Measurements from ENCODE around the gene TOM1L2.
A peak's percentile ranks its signal among the peaks of the same experiment; 100 is the strongest.

TOM1L2 gene

DNA sequence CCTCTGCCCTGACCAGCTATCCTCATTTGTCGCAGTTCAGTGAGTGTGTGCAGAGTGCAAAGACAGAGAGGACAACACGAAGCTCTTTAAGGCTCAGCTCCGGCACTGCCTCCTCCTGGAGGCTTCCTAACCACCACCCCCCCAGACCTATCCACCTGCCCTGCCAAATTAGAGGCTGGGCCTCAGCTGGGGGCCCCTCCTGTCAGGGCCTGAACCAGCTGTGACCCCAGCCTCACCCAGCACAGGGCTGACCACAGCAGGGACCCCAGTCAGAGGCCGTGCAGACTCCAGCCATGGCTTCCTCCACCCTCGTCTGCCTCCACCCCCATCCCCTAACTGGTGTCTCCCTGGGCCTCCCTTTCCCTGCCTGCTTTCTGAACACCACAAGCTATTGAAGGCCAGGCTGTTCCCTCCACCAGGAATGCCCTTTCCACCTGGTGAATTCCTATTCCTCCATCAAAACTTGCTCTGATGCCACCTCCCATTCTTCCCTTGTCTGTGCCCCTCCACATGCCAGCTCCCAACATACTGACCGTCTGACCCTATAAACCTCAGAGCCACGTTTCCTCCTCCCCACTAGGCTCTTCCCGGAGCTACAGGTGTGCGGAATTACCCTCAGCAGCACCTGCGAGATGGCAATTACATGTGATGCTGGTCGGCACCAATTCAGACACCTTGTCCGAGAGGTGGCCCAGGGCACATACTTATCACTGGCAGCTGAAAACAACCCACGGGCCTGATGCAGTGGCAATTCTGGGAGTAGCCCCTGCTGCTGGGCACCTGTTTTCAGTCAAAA lies 144.2 kb downstream of the TOM1L2 start:
- DNase-seq: no peak

DNA sequence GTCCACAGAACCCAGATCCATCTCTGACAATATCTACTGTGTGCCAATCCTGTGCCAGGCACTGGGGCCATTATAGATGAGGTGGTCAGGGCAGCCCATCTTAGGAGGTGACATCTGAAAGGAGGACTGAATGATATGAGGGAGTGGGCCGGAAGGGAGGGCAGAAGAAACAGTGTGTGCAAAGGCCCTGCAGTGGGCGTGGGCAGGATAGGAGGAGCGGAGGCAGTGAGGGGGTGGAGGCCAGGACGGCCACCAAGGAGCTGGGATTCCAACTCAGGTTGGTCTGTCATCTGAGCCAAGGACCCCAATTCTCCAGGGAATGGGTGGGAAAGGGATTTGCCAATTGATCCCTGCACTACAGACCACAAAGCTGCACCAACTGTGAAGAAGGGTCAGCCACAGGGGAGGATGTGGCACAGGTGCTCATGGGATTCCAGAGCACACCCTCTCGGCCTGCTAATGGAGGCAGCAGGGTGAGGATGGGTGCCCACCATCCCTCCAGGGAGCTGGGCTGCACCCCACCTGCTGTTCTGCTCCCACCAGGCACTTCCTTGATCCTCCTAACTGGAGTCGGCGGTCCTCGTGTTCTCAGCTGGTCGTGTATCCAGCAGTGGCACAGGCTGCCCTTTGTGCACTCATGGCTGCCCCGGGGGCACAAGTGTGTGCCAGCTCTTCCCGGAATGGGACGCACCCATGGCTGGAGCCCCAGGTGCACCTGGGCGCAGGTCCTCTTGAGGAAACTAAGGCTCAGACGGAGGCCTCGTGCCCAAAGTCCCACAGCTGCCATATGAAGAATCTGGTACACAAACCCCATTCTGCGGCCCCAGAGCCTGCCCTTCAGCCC lies 145.0 kb downstream of the TOM1L2 start:
- DNase-seq: no peak

DNA sequence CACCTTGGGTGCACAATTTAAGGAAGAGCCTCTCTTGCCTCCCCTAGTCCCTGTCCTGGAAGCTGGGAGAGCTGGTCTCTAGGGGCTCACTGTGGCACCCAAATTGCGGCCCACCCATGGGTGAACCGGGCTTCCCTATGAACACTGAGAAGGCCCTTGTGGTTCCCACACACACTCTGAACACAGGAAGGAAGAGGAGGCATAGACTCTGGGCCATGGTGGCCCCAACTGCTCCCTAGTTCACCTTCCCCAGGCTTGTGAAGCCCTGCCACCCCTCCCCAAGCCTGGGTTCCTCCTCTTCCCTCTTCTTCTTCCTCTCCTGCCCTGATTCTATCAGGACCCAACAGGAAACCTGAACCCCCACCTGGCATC lies 145.9 kb downstream of the TOM1L2 start:
- DNase-seq: no peak

- DNase-seq: no peak
These were observed 147.2 kb downstream of the TOM1L2 start for GRCh38 chr17:17824783-17825614.

DNA sequence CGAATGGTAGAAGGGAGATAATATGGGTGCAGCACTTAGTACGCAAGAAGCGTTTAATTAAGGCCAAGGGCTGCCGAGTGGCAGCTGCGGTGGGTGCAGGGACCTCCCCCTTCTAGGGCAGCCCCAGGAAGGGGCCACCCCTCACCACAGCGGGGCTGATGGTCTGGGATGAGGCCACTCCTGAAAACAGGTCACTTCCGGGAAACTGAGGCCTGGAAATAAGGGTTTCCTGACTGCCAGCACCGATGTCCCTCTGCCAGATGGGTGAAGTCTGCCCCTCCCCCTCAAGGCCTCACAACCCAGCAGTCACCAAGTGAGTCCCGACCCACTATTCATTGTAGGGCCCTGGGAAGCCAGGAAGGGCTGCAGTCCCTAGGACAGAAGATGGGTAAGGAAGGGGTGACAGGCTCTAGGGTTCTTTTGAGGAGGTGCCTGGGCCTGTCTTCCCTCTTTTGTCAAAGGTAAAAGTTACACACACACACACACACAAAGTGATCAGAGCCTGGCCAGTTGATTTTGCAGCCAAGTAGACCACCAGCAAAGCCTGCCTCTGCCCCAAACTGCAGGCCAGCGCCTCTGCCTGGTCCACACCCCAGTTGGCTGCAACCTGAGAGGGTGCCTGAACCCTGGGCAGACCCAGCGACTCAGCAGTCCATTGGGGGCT lies 147.9 kb downstream of the TOM1L2 start:
- no peak for DNase-seq

DNA sequence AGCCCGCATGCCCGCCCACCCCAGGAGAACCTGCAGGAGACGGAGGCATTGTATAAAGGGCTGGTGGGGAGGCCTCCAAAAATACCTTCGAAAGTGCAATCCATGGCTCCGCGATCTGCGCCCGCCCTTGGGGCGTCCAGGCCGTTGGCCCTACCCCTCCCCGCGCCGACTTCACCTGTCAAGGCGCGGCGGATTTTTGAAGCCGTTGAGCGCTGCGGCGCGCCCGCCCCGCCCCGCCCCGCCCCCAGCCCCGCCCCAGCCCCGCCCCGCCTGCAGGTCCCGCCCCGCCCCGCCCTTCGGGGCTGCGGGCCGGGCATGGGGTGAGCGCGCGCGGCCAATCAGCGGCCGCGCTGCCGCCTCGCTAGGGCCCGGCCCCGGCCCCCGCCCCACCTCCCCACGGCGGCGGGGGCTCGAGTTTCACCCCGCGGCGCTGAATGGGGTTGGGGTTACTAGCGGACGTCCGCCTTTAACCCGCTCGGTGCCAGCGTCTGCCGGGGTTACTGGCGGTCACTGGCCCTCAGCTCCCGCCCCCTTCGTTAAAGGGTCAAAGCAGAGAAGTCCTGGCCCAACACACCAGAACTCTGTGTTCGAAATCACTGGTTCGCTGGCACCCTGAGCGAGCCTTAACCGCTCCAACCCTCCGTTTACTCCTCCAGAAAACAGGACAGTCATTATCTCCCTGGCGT lies 148.6 kb downstream of the TOM1L2 start:
- peak; percentile 72 for DNase-seq

DNA sequence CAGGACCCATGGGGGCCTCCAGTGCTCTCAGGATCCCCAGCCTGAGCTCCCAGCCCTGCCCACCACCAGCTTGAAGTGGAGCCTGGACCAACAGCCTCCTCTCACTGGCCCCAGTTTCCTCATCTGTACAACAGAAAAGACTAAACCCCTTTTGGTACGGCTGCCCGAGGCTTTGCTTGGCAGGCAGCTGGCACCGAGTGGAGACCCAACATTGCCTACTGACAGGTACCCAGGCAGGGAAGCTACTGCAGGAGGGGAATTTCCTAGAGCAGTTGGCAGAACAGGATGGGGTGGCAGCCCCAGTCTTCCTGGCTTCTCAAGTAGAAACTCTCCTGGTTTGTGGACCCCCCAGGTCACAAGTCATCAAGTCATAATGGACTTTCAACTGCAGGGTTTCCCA lies 149.6 kb downstream of the TOM1L2 start:
- DNase-seq: no peak

DNA sequence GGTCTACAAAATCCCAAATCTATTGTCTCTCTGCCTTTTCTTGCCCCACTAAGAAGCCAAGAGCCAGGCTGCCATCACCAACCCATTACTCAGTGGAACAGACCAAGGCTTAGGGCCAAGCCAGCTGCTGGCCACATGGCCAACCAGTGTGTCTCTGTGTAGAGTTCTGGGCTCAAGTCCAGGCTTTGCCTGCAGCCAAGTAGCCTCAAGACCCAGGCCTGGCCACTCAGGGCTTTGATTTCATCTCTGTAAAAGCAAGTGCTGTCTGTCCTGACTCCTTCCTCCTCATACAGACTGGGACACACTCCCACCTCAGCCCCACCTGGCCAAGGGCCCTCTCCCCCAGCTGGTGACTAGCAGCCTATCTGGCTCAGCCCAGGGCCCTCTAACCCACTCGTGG lies 150.0 kb downstream of the TOM1L2 start:
- DNase-seq: no peak

GRCh38 chr17:17820463-17821158 lies 151.6 kb downstream of the TOM1L2 start:
- no peak for DNase-seq

- no peak for DNase-seq
These were observed 152.2 kb downstream of the TOM1L2 start for GRCh38 chr17:17820046-17820445.

GRCh38 chr17:17819561-17819995 lies 152.6 kb downstream of the TOM1L2 start:
- peak; percentile 87 for DNase-seq

DNA sequence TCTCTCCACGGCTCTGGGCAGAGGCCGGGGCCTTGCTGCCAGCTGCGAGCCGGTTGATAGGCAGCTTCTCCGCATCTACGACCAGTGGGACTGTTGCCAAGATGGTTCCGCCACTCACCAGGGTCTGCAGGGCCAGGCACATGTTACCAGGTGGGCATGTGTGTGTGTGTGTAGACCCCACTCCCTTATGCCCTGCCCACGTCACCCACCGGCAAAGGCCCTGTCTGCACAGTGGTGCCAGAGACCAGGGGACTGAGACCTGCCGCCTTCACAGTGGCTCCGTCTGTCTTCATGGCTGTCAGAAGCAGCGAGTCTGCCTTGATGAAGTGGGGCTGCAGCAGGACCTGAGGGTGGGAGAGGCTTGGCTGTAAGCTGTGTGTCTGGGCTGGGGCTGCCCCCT lies 153.1 kb downstream of the TOM1L2 start:
- DNase-seq: no peak

DNA sequence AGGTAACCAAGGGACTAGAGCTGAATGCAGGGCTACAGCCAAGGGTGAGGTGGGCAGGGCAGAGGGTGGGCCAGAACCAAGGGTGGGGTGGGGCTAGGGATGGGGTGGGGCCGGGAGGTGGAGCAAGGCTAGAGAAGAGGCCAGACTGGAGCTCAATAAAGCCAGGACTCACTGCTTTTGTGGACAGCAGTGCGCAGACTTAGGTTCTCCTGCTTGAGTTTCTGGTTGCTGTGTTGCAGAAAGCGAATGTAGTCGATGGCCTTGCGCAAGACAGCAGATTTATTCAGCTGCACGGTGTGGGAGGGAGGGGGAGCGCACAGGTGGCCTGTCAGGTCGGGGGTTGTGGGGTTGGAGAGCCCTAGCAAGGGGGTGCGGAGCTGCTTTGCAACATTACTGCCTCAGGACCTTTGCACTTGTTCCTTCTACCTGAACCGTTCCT lies 154.1 kb downstream of the TOM1L2 start:
- DNase-seq: no peak

DNA sequence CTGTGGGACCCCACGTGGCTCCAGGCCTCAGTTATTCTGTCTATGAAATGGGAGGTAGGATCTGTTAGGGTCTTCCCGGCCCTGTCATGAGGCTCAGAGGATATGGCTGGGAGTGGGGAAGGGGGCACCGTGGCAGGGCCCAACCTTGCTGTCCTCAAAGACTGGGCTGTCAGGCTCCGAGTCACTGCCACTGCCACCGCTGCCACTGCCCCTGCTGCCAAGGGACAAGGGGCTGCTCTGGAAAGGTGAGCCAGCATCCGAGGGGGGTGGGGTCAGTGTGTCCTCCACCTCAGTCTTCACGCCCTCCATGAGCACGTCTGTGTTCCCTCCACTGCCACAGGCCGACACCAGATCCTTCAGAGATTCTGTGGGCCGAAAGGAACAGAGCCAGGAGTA lies 154.7 kb downstream of the TOM1L2 start:
- DNase-seq: no peak

DNA sequence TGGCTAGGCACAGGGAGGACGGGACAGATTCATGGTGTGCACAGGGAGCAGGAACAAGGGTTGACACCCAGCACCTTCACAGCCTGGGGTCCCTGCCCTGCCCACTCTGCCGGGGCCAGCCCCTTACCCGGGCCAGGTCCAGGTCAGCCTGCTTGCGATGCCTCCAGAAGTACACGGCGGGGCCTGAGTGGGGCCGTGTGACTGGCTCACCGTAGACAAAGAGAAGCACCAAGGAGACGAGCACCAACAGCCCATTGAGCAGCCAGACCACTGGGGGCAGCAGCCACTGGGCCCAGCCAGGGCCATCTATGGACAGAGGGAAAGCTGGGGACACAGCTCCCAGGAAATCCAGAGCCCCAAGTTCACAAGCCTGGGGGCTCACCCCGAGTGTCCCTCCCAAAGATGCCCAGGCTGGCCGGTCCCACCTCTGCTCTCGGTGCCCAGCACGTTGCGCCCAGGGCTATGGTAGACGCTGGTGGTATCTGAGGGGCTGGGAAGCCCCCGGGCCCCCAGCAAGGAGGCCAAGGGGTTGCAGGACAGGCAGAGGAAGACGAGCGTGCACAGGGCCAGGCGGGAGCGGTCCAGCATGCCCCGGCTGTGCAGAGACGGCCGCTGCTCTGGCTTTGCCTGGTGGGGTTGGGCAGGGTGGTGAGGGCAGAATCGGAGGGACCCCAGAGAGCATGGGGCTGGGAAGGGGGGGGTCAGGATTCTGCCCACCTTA lies 155.2 kb downstream of the TOM1L2 start:
- DNase-seq: no peak

DNA sequence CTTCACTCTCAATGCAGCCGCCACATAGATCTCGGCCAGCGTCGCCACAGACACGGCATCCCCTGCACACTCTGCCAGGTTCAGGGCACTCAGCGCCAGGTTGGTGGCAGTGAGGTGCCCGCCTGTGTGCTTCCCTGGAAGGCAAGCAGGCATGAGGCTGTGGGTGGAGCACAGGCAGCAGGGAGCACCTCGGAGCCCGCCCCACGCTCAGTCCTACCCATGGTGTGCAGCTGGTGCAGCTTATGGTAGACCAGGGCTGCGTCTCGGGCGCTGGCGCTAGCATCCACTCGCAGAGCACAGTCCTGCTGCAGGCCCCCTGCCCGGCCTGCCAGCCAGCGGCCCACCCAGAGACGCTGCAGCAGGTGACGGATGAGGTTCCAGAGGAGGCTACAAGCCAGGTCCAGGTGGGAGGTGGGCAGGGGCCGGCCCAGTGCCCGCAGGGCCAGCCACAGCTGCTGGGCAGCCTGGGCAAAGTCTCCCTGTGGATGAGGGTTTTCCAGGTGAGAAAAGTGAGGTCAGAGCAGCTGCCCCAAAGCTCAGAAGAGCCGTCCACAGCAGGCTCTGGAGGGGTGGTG lies 155.9 kb downstream of the TOM1L2 start:
- DNase-seq: no peak

GRCh38 chr17:17815436-17816200 lies 156.6 kb downstream of the TOM1L2 start:
- DNase-seq: no peak

- no peak for DNase-seq
These were observed 157.2 kb downstream of the TOM1L2 start for GRCh38 chr17:17815062-17815406.
